ENCODE results near the gene NID2. TPM values are rescaled to one million over a fixed set of nuclear protein-coding genes. Genes with fewer than 3 reads are reported as not detected.
A peak's percentile ranks its signal among the peaks of the same experiment; 100 is the strongest.

The NID2 gene
- total and polyA plus RNA-seq, 9 of the 15 experiments (the other 6 are each of a cell fraction or from before 2014, with no cell fraction given), result 0.04 to 0.45 (median 0.16) TPM; not detected in 3

- TF ChIP-seq ZNF445 (CRISPR knock-in tag; IDR thresholded peaks at IDR 0.05; ENCODE audit: low read depth) (no peak), SAFB2 (IDR thresholded peaks at IDR 0.05; ENCODE audit: borderline replicate concordance, low read depth, low read length, severe bottlenecking) (no peak), ZKSCAN3 (CRISPR knock-in tag; IDR thresholded peaks at IDR 0.05) (no peak), TSC22D4 (tag; IDR thresholded peaks at IDR 0.05) (no peak), KAT8 (IDR thresholded peaks at IDR 0.05; ENCODE audit: low read depth) (no peak), HMBOX1 (IDR thresholded peaks at IDR 0.05) (no peak), SMAD4 (CRISPR knock-in tag; conservative IDR thresholded peaks at IDR 0.05) (no peak), ETV5 (CRISPR knock-in tag; IDR thresholded peaks at IDR 0.05; ENCODE audit: low read depth) (no peak)
Observed at GRCh38 chr14:52039124-52039815, 29.6 kb downstream of the NID2 start (continued).

- peak; percentile 82 for TF ChIP-seq C11orf30 (IDR thresholded peaks at IDR 0.05; ENCODE audit: low read depth)
- peak; percentile 55; the same call in 1 of the 2 replicates for TF ChIP-seq NFE2 (IDR thresholded peaks at IDR 0.05; ENCODE audit: low read depth)
- TF ChIP-seq MAFG (tag; conservative IDR thresholded peaks at IDR 0.05), result peak; percentile 77
- no peak for TF ChIP-seq EWSR1 (IDR thresholded peaks at IDR 0.05; ENCODE audit: borderline replicate concordance, low read depth, partially characterized antibody)
- 0 out of 2 replicates have a peak, but pooled peaks have one; percentile 33 for TF ChIP-seq MAFK (IDR thresholded peaks at IDR 0.05; ENCODE audit: low read length)
- peak; percentile 13; the same call in 1 of the 2 replicates for TF ChIP-seq NFE2L1 (tag; IDR thresholded peaks at IDR 0.05; ENCODE audit: borderline replicate concordance, low read depth)
- TF ChIP-seq ZNF316 (IDR thresholded peaks at IDR 0.05), result peak; percentile 87
- peak; percentile 18; the same call in 1 of the 2 replicates for TF ChIP-seq MAFF (IDR thresholded peaks at IDR 0.05; ENCODE audit: low read length)
- TF ChIP-seq KDM2B (CRISPR knock-in tag; IDR thresholded peaks at IDR 0.05), result no peak
- no peak overlapping the region for H3K4me3 ChIP-seq
- H3K79me2 ChIP-seq (ENCODE audit: control insufficient read depth, insufficient read depth, low read length), result no peaks in the 10 kb centered on the region
- DNase-seq (ENCODE audit: extremely low read depth in 1 of 4, low spot score in 3 of 4) (peak in 1 of 4 experiments; percentile 9), ATAC-seq (peak; percentile 57), FAIRE-seq (no peak)
- no peaks in the 10 kb centered on the region for H3K9me1 ChIP-seq (ENCODE audit: control insufficient read depth, insufficient read depth, low read length)
- WGBS (ENCODE audit: insufficient coverage, low coverage, missing lambda C conversion rate), result 3% methylated on average over 5 of the region's 10 CpGs
- H3K27ac ChIP-seq (ENCODE audit: extremely low read depth, low read depth, low read length), result no peak overlapping the region
- H4K20me1 ChIP-seq (replicated peaks; ENCODE audit: control insufficient read depth, insufficient read depth, low read length), result no peaks in the 10 kb centered on the region
- BruUV-seq (replicated peaks), result no TSS peak
- H3K9ac ChIP-seq (ENCODE audit: insufficient read depth in 1 of 2, low read depth in 2 of 2, low read length in 2 of 2), result no peak overlapping the region
- ChIA-PET POLR2A (no interaction called here), CTCF (ENCODE audit: low intra/inter-chr PET ratio) (no interaction called here)
- no peaks in the 10 kb centered on the region; a peak in 1 of 5 replicates for H3K4me1 ChIP-seq (replicated peaks in 1 of 2; ENCODE audit: control insufficient read depth in 2 of 2, insufficient read depth in 2 of 2, low read length in 2 of 2)
- H3K9me3 ChIP-seq (replicated peaks; ENCODE audit: control insufficient read depth, insufficient read depth, low read depth, low read length), result no peaks in the 10 kb centered on the region
- intact Hi-C loops (cut with micrococcal nuclease), result no loop called here
- peak overlapping the region; percentile 37 for H3K4me2 ChIP-seq (ENCODE audit: insufficient read depth, low read length)
- in situ Hi-C loops (cut with MboI), result no loop called here
- H3K27me3 ChIP-seq (ENCODE audit: control insufficient read depth in 2 of 2, insufficient read depth in 2 of 2, low read length in 2 of 2), result no peaks in the 10 kb centered on the region
- peak overlapping the region; percentile 79 for H2AFZ ChIP-seq (ENCODE audit: low read depth, low read length)
- no peaks in the 10 kb centered on the region for H3K36me3 ChIP-seq (ENCODE audit: control insufficient read depth, insufficient read depth, low read length)
Observed at GRCh38 chr14:52033101-52033642, 35.7 kb downstream of the NID2 start.

Data from K562 (cell line).